ENCODE results near the gene GDF10. TPM values are rescaled to one million over a fixed set of nuclear protein-coding genes. Genes with fewer than 3 reads are reported as not detected.

Gene GDF10
- total RNA-seq, 2 donors from 2014 or later: 0.32 to 28.0 TPM

DNA sequence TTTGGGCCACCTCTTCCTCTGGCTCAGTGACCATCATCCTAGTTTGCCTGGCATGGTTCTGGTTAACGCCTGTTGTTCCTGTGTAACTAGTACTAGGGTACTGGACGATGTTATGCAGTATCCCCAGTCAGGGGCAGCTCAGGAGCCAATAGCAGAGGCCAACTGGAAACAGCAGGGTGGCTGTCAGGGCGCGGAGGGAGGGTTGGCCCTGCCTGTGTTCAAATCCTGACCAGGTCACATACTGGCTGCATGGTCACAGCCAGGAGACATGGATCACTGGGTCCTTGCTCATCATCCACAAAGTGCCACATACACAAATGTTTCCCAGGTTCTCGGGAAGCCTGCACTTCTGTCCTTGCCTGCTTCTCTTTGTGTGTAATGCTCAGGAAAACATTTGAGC lies 35.9 kb downstream of the GDF10 start:
- Histone ChIP-seq H3K27ac (no peak overlapping the region), H3K9me3 (no peaks in the 10 kb centered on the region), H3K27me3 (replicated peaks; ENCODE audit: insufficient read depth) (no peaks in the 10 kb centered on the region), H3K4me1 (replicated peaks) (no peaks in the 10 kb centered on the region), H3K36me3 (no peaks in the 10 kb centered on the region), H3K4me3 (no peak overlapping the region)
- no peak for TF ChIP-seq POLR2A (IDR thresholded peaks at IDR 0.05)
- TF ChIP-seq, protein P1, sequence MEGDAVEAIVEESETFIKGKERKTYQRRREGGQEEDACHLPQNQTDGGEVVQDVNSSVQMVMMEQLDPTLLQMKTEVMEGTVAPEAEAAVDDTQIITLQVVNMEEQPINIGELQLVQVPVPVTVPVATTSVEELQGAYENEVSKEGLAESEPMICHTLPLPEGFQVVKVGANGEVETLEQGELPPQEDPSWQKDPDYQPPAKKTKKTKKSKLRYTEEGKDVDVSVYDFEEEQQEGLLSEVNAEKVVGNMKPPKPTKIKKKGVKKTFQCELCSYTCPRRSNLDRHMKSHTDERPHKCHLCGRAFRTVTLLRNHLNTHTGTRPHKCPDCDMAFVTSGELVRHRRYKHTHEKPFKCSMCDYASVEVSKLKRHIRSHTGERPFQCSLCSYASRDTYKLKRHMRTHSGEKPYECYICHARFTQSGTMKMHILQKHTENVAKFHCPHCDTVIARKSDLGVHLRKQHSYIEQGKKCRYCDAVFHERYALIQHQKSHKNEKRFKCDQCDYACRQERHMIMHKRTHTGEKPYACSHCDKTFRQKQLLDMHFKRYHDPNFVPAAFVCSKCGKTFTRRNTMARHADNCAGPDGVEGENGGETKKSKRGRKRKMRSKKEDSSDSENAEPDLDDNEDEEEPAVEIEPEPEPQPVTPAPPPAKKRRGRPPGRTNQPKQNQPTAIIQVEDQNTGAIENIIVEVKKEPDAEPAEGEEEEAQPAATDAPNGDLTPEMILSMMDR (IDR thresholded peaks at IDR 0.05): no peak
- no peak for TF ChIP-seq POLR2AphosphoS5 (IDR thresholded peaks at IDR 0.05)
- no peak for DNase-seq (ENCODE audit: low spot score)
- intact Hi-C loops (cut with DNase I): no loop called here
- 96% methylated on average over 3 of the region's 5 CpGs for WGBS

DNA sequence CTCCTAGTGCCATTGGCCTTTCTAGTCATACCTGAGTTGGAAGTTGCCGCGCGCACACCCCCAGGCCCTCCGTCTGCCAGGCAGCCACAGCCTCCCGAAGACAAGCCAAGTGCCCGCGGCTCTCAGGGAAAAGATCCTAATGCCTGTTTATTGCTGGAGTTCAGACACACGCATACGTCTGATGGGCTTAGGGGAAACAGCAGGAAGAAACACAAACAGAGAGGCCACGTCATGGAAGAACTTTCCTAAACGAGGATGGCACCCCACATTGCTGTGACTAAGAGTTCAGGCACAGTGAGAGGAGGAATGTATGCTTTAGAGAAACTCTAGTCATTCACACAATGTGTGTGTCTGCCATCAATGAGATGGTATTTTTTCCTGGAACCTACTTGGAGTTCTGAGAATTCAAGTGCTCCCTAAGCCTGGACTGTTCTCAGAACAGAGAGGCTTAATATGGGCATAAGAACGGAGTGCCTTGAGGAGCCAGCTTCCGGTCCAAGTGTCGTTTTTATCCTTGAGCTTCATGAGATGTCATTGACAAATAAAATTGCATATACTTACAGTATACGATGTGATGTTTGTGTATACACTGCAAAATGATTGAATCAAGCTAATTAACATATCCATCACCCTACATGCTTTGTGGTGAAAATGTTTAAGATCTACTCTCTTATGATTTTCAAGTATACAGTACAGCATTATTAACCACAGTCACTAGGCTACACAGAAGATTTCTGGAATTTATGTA lies 36.6 kb downstream of the GDF10 start:
- Histone ChIP-seq H3K36me3 (no peaks in the 10 kb centered on the region), H3K4me3 (no peak overlapping the region), H3K27ac (no peak overlapping the region), H3K4me1 (replicated peaks) (no peaks in the 10 kb centered on the region), H3K9me3 (no peaks in the 10 kb centered on the region), H3K27me3 (replicated peaks; ENCODE audit: insufficient read depth) (no peaks in the 10 kb centered on the region)
- WGBS: 67% methylated on average over 15 of the region's 15 CpGs
- intact Hi-C loops (cut with DNase I): no loop called here
- no peak for DNase-seq (ENCODE audit: low spot score)
- TF ChIP-seq, protein P1 (IDR thresholded peaks at IDR 0.05): no peak
- no peak for TF ChIP-seq POLR2AphosphoS5 (IDR thresholded peaks at IDR 0.05)
- TF ChIP-seq POLR2A (IDR thresholded peaks at IDR 0.05): no peak

DNA sequence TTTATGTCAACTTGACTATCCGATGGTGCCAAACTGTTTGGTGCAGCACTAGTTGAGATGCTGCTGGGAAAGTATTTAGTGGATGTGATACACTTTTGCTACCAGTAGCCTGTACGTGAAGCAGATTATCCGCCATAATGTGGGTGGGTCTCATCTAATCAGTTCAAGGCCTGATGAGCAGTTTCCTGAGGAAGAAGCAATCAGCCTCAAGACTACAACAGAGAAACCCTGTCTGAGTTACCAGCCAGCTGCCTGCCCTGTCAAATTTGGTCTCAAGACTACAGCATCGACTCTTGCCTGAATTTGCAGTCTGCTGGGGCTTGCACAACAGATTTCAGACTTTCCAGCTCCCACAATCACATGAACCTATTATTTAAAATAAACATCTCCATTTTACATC lies 37.3 kb downstream of the GDF10 start:
- TF ChIP-seq POLR2A (IDR thresholded peaks at IDR 0.05): no peak
- TF ChIP-seq POLR2AphosphoS5 (IDR thresholded peaks at IDR 0.05): no peak
- TF ChIP-seq, protein P1 (IDR thresholded peaks at IDR 0.05): no peak
- WGBS: 76% methylated on average over 4 of the region's 4 CpGs
- DNase-seq (ENCODE audit: low spot score): no peak
- intact Hi-C loops (cut with DNase I): no loop called here
- Histone ChIP-seq H3K4me3 (no peak overlapping the region), H3K27ac (no peak overlapping the region), H3K9me3 (no peaks in the 10 kb centered on the region), H3K36me3 (no peaks in the 10 kb centered on the region), H3K27me3 (replicated peaks; ENCODE audit: insufficient read depth) (no peaks in the 10 kb centered on the region), H3K4me1 (replicated peaks) (no peaks in the 10 kb centered on the region)

DNA sequence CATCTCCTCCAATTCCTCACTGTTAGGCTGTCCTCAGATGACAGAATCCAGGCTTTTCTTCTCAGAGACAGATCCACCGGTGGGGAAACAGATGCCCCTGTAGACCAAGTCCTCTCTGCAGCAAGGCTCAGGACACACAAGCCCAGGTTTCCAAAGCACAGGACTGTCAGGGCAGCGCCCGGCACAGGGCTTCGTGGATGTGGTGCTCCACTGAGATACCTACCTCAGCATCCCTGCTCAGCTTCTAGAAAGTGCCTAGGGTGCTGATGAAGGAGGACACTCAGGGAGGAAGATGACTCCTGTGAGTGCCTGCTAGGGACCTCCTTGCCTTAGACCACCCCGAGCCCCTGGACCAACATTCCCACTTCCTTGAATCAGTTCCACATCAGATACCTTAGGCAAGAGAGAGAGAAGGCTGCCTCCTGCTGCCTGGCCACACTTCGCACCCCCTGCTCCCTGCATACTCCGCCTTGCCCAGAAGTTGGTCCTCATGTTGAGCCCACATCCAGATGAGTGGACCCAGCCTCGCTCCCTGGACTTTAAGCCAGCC lies 39.3 kb downstream of the GDF10 start:
- DNase-seq (ENCODE audit: low spot score): no peak
- intact Hi-C loops (cut with DNase I): no loop called here
- no peak overlapping the region for H3K27ac ChIP-seq
- H3K9me3 ChIP-seq: no peaks in the 10 kb centered on the region
- WGBS: 85% methylated on average over 8 of the region's 8 CpGs
- H3K4me3 ChIP-seq: no peak overlapping the region
- no peaks in the 10 kb centered on the region for H3K36me3 ChIP-seq
- H3K4me1 ChIP-seq (replicated peaks): no peaks in the 10 kb centered on the region
- TF ChIP-seq POLR2AphosphoS5 (IDR thresholded peaks at IDR 0.05): no peak
- no peaks in the 10 kb centered on the region for H3K27me3 ChIP-seq (replicated peaks; ENCODE audit: insufficient read depth)

DNA sequence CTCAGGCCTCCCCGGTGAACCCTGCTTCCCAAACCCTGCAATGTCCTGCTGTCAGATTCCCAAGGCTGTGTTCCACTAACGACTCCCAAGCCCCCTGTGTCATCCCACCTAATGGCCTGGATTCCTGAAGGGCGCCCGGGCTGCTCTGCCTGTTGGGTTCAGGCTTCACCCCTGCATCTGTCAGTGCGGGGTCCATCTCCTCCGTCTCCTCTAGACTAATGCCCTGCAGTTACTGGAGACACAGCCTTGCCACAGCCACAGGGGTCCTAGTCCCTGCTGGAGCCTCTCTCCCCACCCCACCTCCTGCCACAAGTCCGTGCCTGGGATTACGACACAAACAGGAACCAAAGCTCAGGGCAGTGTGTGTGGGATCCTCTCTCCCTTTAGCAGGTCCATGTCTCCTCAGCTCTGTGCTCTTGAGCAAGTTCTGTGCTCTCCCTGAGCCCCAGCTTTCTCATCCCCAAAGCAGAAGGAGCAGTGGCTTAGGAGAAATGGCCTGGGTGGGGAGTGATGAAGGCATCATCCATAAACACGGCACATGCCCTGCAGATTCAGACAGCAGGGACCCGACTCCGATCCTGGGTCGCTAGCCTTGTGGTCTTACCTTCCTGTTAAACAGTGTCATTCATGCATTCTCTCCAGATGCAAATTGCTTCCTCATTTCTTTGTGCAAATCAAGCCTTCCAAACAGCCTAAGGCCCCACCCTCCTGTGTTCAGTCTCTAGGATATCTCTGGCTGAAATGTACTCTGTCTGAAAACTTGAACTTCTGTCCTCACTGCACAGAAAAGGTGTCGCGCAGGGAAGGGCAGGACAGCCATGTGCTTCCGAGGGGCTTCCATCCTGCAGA lies 40.0 kb downstream of the GDF10 start:
- Histone ChIP-seq H3K27ac (no peak overlapping the region), H3K4me1 (replicated peaks) (no peaks in the 10 kb centered on the region), H3K9me3 (no peaks in the 10 kb centered on the region), H3K36me3 (no peaks in the 10 kb centered on the region), H3K27me3 (replicated peaks; ENCODE audit: insufficient read depth) (no peaks in the 10 kb centered on the region), H3K4me3 (no peak overlapping the region)
- 73% methylated on average over 15 of the region's 15 CpGs for WGBS
- TF ChIP-seq POLR2A (IDR thresholded peaks at IDR 0.05): no peak
- TF ChIP-seq POLR2AphosphoS5 (IDR thresholded peaks at IDR 0.05): no peak
- TF ChIP-seq, protein P1 (IDR thresholded peaks at IDR 0.05): no peak
- intact Hi-C loops (cut with DNase I): no loop called here
- no peak for DNase-seq (ENCODE audit: low spot score)
